22Rv1 (cell line): ENCODE data around the gene NAA25.

Source experiments
- H3K27ac ChIP-seq: fragments of 450-650 bp; 2 replicates; pipeline ENCODE4 v1.5.1; 2017
- ZFX ChIP-seq: fragments of 450-650 bp; IDR thresholded peaks from 2 replicates; pipeline ENCODE4 v1.6.1; 2017; ENCODE audit warnings: antibody characterized with exemption, borderline replicate concordance
- TF ChIP-seq, protein P1 (sequence below): fragments of 450-650 bp; IDR thresholded peaks from 2 replicates; pipeline ENCODE4 v1.5.1; 2017; ENCODE audit warnings: mild to moderate bottlenecking

The NAA25 gene

DNA sequence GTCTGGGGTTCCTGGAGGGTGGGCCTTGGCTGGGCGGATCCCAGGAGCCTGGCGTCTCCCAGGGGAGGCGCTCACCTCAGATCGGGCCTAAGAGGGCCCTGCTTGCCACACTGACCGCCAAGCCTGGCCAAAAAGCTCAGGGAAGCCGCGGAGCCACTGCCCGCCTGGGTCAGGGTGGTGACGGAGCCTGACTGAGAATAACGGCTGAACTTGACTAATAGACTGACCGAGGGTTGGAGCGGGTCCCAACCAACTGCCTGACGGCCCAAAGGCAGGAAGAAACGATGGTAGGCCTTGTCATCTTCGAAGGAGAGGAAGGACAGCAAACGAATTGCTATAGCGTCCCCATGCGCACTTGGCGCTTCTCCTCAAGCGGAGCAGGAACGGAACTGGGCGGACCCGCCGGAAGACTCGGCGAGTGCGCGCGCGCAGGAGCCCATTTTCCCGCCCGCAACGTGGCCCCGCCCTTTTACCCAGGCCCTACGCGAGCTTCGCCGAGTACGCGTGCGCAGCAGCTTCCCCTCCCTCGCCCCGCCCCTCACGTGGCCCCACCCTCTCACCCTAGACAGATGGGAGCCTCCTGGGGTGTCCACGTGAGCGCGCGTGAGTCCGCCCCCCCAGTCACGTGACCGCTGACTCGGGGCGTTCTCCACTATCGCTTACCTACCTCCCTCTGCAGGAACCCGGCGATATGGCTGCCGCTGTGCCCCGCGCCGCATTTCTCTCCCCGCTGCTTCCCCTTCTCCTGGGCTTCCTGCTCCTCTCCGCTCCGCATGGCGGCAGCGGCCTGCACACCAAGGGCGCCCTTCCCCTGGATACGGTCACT, 95.6 kb downstream of the NAA25 start, which contains the start of the genes ERP29 and TMEM116:
Gene ERP29 (plus strand): TSS at position 652 of the 826 bp plus-strand sequence. CDS start 40 bp downstream, at position 692.
Gene TMEM116 (minus strand): TSS at position 391 of the 826 bp plus-strand sequence. CDS start 7,895 bp downstream, outside the sequence.
- H3K27ac ChIP-seq, result peak within 1 kb of the TSS; percentile 99
- no peak for TF ChIP-seq ZFX
- TF ChIP-seq, protein P1, sequence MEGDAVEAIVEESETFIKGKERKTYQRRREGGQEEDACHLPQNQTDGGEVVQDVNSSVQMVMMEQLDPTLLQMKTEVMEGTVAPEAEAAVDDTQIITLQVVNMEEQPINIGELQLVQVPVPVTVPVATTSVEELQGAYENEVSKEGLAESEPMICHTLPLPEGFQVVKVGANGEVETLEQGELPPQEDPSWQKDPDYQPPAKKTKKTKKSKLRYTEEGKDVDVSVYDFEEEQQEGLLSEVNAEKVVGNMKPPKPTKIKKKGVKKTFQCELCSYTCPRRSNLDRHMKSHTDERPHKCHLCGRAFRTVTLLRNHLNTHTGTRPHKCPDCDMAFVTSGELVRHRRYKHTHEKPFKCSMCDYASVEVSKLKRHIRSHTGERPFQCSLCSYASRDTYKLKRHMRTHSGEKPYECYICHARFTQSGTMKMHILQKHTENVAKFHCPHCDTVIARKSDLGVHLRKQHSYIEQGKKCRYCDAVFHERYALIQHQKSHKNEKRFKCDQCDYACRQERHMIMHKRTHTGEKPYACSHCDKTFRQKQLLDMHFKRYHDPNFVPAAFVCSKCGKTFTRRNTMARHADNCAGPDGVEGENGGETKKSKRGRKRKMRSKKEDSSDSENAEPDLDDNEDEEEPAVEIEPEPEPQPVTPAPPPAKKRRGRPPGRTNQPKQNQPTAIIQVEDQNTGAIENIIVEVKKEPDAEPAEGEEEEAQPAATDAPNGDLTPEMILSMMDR, result peak; percentile 66

DNA sequence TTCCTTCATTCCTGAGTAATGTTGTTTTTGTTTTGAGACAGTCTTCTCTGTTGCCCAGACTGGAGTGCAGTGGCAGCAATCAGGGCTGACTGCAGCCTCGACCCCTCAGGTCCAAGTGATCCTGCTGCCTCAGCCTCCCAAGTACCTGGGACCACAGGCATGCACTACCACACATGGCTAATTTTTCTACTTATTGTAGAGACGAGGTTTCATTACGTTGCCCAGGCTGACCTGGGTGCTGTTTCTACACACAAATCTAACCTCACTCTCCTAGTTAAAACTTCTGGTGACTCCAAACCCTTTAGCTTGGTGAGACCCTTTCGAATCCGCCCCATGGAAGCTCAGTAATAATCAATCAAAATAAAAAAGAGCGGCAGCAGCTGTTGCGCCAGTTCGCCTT, 96.9 kb downstream of the NAA25 start:
- TF ChIP-seq, protein P1, result no peak
- no peak for TF ChIP-seq ZFX
- peak overlapping the region; percentile 99 for H3K27ac ChIP-seq

DNA sequence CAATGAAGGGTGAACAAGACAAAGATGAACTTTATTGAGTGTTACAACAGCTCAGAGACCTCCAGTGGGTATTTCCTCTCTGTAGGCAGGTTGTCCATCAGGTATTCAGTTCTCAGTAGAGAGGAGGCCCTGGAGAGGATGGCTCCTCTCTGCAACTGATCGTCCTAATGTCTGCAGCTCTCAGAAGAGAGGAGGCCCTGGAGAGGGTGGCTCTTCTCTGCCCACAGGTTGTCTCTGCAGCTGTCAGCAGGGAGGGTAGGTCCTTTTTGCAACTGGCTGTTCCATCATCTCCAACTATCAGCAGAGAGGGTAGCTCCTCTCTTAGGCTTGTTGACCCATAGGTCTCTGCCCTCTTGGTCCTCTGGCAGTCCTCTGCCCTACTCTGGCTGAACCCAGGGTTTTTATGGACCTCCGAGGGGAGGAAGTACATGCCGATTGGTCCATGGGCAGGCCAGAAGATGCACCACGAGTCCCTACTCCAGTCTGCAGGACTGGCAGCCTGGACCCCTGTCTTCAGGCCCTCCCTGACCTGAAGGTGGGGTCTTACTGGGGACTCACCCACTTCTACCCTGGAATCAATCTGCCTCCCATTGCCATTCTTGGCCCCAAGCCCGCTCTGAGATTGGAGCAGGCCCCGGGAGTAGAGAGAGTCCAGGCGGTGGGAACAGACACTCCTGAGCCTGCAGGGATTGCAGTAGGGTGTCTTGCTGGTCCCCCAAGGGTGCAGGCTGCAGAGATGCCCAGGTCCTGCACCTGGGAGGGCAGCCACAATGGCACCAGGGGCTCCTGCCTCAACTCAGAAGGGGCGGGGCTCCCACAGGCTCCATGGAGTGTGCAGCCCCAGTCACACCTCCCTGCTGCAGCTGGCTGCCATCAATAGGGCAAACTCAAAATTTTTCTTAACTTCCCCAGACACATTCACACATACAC, 97.9 kb downstream of the NAA25 start:
- no peak overlapping the region; the same call in 1 of the 2 replicates for H3K27ac ChIP-seq
- TF ChIP-seq, protein P1, result no peak
- TF ChIP-seq ZFX, result no peak

DNA sequence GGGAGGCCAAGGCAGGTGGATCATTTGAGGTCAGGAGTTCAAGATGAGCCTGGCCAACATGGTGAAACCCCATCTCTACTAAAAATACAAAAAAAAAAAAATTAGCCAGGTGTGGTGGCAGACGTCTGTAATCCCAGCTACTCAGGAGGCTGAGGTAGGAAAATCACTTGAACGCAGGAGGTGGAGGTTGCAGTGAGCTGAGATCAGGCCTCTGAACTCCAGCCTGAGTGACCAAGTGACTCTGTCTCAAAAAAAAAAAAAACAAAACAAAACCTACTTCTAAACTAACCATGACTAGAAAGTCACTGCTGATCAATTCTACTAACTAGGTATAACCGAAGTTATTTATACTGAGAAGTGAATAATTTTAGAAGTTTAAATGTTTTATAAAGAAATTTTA, 99.0 kb downstream of the NAA25 start:
- peak overlapping the region; percentile 4; the same call in 1 of the 2 replicates for H3K27ac ChIP-seq

DNA sequence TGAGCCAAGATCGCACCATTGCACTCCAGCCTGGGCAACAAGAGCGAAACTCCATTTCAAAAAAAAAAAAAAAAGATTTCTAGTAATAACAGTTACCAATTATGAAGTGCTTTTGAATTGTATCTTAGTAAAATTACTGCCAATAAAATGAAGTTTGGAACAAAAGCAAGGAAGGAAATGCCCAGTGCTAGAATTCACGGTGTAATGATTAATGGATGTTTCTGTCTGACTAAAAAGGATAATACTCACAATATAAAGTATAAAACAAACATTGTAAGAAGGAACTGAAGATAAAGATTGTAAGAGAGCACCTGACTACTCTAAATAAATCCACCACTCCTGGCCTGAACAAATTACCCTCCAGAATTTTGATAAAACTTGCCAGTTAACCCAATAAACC, 99.7 kb downstream of the NAA25 start:
- H3K27ac ChIP-seq, result no peak overlapping the region
- TF ChIP-seq, protein P1, result no peak

DNA sequence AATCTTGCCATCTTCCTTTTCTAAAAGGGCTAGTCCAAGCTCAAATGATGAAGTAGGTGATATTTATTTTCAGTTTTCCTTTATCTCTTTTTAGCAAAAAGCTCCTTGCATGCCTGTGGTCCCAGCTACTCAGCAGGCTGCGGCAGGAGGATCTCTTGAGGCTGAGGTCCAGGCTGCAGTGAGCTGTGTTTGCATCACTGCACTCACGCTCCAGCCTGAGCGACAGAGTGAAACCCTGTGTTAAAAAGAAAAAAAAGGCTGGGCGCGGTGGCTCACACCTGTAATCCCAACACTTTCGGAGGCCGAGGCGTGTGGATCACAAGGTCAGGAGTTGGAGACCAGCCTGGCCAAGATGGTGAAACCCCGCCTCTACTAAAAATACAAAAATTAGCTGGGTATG, 100.6 kb downstream of the NAA25 start:
- H3K27ac ChIP-seq, result peak overlapping the region; percentile 9
- TF ChIP-seq, protein P1, result no peak
- TF ChIP-seq ZFX, result no peak
